WERI-Rb-1 (cell line): ENCODE measurements around the gene ADAM12.

ENCODE experiments used
- DNase-seq: peaks from one replicate; pipeline ENCODE4 v3.0.0-alpha.2; 2020
- H3K27ac ChIP-seq: fragments of 250-450 bp; sonication (Bioruptor Pico); 2 replicates; pipeline ENCODE4 v1.5.1; 2020; ENCODE audit warnings: mild to moderate bottlenecking, moderate library complexity
- H3K27me3 ChIP-seq: fragments of 250-450 bp; sonication (Bioruptor Pico); 2 replicates; pipeline ENCODE4 v1.5.1; 2021; ENCODE audit warnings: mild to moderate bottlenecking, low read depth, moderate library complexity; ENCODE audit not compliant: insufficient read depth, severe bottlenecking
- H3K36me3 ChIP-seq: fragments of 250-450 bp; sonication (Bioruptor Pico); 2 replicates; pipeline ENCODE4 v1.5.1; 2020; ENCODE audit warnings: mild to moderate bottlenecking, moderate library complexity
- H3K4me3 ChIP-seq: 2 replicates; pipeline ENCODE4 v1.5.1; 2011; ENCODE audit warnings: low read depth, mild to moderate bottlenecking, control low read depth, low read length
- H3K9me3 ChIP-seq: fragments of 250-450 bp; sonication (Bioruptor Pico); 2 replicates; pipeline ENCODE4 v1.5.1; 2021; ENCODE audit warnings: mild to moderate bottlenecking, moderate library complexity; ENCODE audit not compliant: severe bottlenecking
- CTCF ChIP-seq: IDR thresholded peaks from 2 replicates; pipeline ENCODE4 v1.5.1; 2011; ENCODE audit warnings: low read depth, mild to moderate bottlenecking, control low read depth, inconsistent platforms, low read length

Gene ADAM12

DNA sequence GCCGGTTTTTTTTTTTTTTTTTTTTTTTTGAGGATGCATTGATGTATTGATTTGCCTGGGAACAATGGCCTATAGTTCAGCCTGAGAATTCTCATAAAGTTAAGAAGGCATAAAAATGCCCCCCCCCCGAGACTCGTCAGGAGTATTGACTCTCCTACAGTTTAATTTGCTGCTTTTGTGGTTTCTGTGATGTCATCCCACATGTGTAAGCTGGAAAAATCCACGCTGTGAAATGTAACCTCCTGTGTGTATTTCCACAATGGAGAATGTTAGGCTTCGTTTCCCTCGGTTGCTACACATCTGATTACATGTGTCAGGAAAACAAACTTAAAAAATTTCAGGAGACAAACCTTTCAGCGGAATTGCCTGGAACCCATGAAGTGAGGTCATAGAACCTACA, 374.0 kb downstream of the ADAM12 start:
- DNase-seq = no peak
- Histone ChIP-seq H3K27ac (no peak overlapping the region), H3K27me3 (no peaks in the 10 kb centered on the region), H3K9me3 (no peaks in the 10 kb centered on the region), H3K36me3 (no peaks in the 10 kb centered on the region), H3K4me3 (no peak overlapping the region)
- TF ChIP-seq CTCF = no peak

DNA sequence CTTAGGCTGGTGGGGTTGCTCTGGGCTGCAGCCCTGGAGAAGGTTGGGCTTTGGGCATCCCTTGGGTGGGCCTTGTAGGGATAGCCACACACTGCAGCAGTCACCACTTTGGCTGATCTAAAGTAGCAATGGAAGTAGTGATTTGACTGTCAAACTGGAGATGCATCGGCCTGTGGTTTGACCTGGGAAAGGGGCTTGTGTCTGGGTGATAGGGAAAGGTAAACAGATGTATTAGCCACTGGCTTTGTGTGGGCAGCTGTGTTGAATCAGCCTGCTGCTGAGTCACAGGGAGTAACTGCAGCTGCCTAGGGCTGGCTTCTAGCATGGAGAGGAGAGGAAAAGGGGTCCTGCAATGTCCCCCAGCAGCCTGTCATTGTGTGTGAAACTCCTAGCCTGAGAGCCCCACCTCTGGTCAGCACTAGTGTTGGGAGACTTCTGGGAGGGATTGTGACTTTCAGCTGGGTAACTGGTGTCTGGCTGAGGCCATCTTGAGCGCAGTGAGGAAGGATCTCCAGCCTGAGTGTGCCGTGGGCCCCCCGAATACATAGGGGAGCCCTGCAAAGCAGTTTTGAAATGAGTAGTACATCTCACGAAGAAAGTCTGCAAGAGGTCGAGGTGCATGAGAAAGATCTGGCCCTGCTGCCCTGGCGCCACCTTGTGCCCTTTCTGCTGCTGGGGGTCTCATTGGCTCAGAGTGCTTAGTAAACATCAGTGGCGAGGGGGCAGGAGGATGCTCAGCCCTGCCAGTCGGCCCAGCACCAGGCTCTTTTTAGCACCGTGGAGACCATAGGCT, 374.6 kb downstream of the ADAM12 start:
- Histone ChIP-seq H3K4me3 (no peak overlapping the region), H3K36me3 (no peaks in the 10 kb centered on the region), H3K27me3 (no peaks in the 10 kb centered on the region), H3K27ac (no peak overlapping the region), H3K9me3 (no peaks in the 10 kb centered on the region)
- TF ChIP-seq CTCF = 0 out of 2 replicates have a peak, but pooled peaks have one; percentile 40
- no peak for DNase-seq

- H3K27ac ChIP-seq = no peak overlapping the region
- H3K36me3 ChIP-seq = no peaks in the 10 kb centered on the region
- no peaks in the 10 kb centered on the region for H3K27me3 ChIP-seq
- TF ChIP-seq CTCF = no peak
- no peaks in the 10 kb centered on the region for H3K9me3 ChIP-seq
- H3K4me3 ChIP-seq = no peak overlapping the region
- no peak for DNase-seq
Measured at GRCh38 chr10:126012485-126012884, 375.8 kb downstream of the ADAM12 start.

- Histone ChIP-seq H3K27ac (no peak overlapping the region), H3K27me3 (no peaks in the 10 kb centered on the region), H3K4me3 (no peak overlapping the region), H3K36me3 (no peaks in the 10 kb centered on the region), H3K9me3 (no peaks in the 10 kb centered on the region)
- no peak for DNase-seq
- no peak for TF ChIP-seq CTCF
Measured at GRCh38 chr10:126011995-126012394, 376.3 kb downstream of the ADAM12 start.

DNA sequence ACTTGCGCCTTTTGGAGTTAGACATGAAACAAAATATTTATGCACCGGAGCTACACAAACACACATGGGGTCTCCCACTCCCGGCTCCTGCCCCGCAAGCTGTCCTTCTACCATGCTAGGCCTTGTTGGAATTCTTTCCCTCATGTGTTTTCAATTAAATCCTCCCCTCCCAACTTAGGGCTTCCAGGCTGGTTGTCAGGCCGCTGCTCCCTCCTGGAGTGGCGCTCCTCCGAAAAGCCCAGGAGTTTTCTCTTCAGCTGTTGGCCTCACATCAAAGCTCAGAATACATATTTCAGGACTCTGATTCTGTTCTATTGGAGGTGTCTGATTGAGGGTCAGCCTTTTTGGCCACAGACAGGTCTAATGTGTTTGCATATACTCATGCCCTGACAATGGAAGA, 378.6 kb downstream of the ADAM12 start:
- Histone ChIP-seq H3K4me3 (no peak overlapping the region), H3K27ac (no peak overlapping the region), H3K36me3 (no peaks in the 10 kb centered on the region), H3K27me3 (no peaks in the 10 kb centered on the region), H3K9me3 (no peaks in the 10 kb centered on the region)
- DNase-seq = no peak
- TF ChIP-seq CTCF = no peak

DNA sequence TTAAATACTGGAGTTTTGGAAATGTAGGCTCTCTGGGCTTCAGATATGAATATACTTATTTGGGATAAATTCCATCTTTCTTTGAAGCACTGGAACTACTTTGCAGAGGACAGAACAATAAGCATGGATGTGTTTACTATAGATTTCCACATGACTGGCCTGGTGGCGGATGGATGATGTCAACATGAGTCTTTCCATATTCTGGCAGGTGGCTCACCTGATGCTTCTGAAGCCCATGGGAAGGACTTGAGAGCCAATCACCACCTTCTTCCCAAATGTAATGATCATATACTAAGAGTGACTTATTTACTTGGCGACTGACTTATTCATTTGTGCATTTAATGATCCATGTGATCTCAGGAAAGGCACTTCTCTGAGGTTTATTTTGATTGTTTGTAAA, 381.4 kb downstream of the ADAM12 start:
- TF ChIP-seq CTCF = no peak
- Histone ChIP-seq H3K4me3 (no peak overlapping the region), H3K27me3 (no peaks in the 10 kb centered on the region), H3K36me3 (no peaks in the 10 kb centered on the region), H3K9me3 (no peaks in the 10 kb centered on the region), H3K27ac (no peak overlapping the region)
- DNase-seq = no peak
